Activated CD4-positive, alpha-beta T cell treated with anti-CD3 and anti-CD28 coated beads for 1 hour (primary cell): ENCODE results near the gene VRK3.
"Not testable (repeated sequence)": the region's sequence is repeated elsewhere in the genome, so short reads cannot be mapped to it uniquely, and the experiment has no call there.

ENCODE experiments used
- DNase-seq: peaks from one replicate; pipeline ENCODE4 v3.0.0-alpha.2; 2020

The VRK3 gene, protein sequence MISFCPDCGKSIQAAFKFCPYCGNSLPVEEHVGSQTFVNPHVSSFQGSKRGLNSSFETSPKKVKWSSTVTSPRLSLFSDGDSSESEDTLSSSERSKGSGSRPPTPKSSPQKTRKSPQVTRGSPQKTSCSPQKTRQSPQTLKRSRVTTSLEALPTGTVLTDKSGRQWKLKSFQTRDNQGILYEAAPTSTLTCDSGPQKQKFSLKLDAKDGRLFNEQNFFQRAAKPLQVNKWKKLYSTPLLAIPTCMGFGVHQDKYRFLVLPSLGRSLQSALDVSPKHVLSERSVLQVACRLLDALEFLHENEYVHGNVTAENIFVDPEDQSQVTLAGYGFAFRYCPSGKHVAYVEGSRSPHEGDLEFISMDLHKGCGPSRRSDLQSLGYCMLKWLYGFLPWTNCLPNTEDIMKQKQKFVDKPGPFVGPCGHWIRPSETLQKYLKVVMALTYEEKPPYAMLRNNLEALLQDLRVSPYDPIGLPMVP

DNA sequence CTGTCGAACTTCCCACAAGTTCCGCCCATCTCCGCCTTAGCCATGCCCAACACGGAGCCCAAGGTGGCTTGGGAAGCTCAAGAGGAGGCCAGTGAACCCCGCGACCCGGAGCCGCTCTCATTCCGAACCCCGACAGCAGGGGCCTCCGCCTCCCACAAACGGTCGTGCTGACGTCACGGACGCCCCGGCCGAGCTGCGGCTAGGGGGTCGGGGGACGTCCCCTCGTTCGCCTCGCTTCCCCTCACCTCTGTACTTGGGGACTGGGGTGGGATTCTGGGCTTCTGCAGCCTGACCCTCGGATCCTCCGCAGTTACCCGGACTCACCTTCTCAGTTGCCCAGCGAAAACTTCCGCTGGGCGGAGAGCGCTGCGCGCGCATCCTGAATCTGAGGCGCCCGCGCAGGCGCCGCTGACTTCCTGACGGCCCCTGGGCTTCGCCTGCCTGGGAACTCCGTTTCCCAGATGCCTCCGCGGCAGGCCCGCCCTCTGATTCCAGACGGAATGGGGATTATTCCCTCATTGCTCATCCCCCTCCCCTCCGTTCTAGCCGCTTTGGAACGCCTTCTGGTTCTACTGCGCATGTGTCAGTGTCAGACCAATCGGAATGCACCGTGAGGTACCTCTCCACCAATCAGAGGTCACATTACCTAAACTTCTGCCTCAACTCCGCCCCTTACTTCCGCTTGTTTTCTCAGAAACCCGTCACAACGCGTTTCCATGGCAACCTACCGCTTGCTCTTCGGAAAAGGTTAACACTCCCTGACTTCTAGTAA, at the start of gene VRK3:
TSS of gene VRK3 (minus strand) at position 351 of the 772 bp plus-strand sequence. CDS start 9,210 bp downstream, outside the sequence.
- DNase-seq = peak; percentile 98

DNA sequence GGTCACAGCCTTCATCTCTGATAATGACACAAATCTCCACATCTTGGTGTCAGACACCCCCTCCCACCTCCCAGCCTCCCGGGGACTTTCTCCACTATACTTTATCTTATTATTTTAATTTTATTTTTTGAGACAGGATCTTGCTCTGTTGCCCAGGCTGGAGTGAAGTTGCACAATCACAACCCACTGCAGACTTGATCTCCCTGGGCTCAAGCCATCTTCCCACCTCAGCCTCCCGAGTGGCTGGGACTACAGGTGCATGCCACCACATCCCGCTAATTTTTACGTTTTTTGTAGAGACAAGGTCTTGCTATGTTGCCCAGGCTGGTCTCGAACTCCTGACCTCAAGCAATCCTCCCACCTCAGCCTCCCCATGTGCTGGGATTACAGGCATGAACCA, 43.2 kb upstream of the VRK3 start:
- not testable (repeated sequence) for DNase-seq

DNA sequence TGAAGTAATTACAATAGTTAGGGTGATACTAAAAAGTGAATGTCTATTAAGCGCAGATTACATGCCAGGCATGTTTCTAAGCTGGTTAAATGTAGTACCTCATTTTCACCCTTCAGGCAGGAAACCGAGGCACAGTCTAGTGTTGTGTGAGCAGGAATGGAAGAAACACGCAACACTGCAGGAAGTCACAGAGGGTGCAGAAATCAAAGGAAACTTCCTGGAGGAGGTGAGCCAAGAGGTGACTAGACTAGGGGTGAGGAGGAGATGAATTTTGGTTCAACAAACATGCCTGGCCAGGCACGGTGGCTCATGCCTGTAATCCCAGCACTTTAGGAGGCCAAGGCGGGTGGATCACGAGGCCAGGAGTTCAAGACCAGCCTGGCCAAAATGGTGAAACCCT, 42.4 kb upstream of the VRK3 start:
- no peak for DNase-seq

DNA sequence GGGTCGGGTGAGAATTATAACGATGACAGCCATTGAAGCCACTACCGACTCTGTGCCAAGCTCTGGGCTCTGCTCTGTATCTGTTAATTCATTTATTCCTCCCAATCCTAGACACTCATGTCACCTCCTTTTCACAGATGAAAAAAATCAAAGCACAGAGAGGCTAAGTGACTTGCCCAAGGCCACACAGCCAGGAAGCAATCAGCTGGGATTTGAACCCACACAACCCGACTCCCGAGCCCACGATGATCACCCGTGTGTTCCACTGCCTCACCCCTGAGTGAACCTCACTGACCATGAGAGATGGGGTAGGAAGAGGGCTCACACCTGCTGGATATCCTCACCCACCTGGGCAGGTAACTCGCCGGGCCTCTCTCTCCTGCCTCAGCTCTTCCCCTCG, 40.8 kb upstream of the VRK3 start:
- DNase-seq = no peak

DNA sequence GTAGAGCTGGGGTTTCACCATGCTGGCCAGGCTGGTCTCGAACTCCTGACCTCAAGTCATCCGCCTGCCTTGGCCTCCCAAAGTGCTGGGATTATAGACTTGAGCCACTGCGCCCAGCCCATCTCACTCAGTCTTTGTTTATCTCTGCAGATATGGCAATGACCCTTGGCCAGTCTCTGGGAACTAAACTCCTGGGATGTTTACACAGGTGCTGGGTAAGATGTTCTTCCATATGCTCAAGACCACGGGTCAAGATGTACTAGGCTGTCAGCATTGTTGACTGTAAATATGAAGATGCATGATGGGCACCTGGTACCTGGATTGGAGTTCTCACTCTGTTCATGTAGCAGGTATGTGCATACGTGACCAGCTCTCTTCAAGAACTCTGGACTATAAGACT, 36.5 kb upstream of the VRK3 start:
- no peak for DNase-seq

DNA sequence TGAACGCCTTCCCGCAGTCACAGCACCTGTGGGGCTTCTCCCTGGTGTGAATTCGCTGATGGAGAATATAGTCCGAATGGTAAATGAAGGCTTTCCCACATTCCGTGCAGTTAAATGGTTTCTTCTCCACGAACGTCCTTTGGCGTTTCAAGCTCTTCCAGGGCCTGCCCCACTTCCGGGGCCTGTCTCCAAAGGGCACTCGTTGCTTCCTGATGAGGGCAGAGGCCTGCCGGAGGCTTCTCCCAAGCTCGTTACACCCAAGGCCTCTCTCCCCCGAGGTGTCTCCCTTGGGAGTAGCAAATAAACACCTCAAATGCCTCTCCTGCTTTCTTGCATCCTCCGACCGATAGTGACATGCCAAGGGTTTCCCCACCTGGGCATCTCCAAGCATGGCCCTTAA, 34.9 kb upstream of the VRK3 start:
- no peak for DNase-seq

DNA sequence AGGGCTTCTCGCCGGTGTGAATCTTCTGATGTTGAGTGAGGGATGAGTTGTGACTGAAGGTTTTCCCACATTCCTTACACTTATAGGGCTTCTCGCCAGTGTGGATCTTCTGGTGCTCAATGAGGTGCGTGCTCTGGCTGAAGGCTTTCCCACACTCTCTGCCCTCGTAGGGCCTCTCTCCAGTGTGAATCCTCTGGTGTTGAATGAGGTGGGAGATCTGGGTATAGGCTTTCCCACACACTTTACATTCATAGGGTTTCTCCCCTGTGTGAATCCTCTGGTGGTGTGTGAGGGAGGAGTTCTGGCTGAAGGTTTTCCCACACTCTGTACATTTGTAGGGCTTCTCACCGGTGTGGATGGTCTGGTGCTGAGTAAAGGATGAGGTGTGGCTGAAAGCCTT, 33.9 kb upstream of the VRK3 start:
- DNase-seq = no peak

DNA sequence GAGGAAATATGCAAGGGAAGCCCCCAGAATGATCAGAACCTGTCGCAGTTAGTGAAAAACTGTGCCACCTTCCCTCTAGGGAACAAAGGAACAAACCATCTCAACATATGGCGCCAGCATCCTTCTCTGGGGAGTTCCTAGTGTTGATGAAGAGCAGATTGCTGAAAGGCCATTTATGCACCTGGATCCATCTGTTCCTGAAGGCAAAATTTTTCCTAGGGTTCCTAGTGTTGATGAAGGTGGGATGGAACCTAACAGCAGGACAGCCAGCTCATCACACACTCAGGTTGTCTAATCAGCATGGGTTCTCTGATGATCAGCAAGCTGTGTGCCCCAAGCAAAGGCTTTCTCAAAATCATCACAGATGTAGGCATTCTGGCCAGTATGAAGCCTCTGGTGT, 33.3 kb upstream of the VRK3 start:
- no peak for DNase-seq

DNA sequence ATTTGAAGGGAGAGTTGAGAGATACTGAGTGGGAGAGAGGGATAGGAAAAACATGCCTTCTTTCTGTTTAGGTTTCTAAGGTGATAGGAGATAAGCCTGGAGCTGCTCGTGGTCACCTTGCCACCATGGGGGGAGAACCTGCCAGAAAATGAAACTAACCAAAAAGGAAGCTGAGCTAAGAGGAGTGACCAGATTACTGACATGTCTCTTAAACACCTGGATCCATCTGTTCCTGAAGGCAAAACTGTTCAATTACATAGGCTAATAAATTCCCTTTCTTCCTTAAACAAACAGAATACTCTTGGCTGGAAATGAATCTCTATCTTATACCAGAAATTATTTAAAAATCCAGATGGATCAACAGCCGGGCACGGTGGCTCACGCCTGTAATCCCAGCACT, 27.9 kb upstream of the VRK3 start:
- DNase-seq = no peak

DNA sequence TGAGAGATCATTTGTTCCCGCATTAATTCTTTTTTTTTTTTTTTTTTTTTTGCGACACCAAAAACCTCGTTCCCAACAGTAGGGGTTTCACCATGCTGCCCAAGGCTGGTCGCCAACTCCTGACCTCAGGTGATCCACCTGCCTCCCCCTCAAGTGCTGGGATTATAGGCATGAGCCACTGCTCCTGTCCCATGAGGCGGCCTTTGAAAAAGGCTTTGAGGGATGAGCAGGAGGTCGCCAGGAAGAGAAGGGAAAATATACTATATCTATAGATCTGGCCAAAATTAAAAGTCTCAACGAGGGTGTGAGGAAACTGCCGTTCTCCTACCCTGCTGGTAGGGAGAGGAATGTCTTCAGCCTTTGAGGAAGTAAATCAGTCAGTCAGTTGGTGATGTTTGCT, 26.8 kb upstream of the VRK3 start:
- DNase-seq = no peak

DNA sequence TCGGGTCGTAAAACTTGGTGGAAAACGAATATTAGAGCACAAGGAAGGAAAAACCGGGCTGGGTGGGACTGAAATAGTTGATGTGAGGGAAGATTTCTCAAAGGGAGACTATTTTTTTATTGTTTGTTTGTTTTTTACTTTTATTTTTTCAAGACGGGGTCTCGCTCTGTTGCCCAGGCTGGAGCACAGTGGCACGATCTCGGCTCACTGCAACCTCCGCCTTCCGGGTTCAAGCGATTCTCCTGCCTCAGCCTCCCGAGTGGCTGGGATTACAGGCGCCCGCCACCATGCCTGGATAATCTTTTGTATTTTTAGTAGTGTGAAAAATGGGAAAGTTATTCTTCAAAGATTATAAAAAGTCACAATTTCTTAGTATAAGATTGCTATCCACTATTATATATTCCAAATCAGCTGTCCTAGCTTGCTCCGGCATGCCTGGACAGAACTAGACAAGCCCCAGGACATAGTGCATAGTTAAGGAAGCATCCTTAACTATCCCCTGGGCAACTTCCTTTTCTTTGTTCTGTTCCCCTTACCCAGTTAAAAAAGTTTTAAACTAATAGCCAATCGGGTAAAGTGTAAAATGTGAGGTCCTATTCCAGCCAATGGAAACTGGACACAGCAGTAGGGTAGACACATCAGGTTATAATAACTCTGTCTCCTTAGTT, 26.2 kb upstream of the VRK3 start:
- not testable (repeated sequence) for DNase-seq

DNA sequence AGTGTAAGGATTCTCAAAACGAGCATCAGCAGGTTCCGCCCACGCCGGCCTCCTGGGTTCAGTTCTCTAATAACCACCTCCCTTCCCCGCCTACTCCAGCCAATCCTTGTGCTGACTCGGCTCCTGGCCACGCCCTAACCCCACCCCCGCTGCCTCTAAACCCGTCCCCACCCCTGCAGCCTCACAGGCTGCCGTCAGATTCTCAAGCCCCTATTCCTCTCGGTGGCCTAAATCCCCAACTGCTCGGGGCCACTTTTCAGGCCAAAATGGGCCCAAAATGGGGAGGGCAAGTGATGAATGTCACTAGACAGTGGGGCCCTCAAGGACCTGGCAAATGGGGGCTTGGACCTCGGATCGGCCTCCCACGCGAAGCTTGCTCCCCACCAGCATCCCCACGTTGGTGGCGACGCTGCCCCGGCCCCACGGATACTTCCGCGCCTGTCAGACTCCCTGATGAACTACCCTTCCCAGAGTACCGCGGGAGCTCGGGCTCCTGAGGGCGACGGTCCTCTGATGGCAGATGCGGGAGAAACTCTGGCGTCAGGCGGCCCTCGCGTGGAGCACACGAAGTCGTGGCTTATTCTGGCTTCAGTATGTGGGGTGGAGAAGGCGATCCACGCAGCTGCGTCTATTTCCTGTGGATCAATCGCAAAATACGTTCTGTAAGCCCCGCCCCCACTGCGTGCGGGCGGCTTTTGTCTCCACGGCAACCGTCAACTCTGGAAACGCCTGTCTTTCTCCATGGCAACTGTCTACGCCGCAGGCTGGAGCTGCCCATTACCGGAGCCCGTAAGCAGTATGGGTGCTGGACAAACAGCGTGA, 25.4 kb upstream of the VRK3 start:
- DNase-seq = peak; percentile 72

DNA sequence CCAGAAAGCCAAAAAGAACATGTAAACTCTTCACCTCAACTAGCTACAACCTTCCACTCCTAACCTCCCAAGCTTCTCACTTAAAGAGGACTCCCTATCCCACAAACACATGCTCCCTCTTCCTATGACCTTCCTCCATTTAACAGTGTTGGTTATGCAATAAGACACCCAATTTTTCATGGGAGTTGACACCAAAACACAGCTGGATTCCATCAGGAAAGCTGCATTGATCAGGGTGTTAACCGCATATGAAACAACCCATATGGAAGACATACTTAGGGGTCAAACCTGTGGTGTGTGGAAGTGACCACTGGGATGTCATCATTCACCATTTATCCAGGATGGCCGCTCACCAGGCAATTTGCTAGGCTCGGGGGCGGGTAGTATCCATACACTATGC, 22.5 kb upstream of the VRK3 start:
- no peak for DNase-seq

DNA sequence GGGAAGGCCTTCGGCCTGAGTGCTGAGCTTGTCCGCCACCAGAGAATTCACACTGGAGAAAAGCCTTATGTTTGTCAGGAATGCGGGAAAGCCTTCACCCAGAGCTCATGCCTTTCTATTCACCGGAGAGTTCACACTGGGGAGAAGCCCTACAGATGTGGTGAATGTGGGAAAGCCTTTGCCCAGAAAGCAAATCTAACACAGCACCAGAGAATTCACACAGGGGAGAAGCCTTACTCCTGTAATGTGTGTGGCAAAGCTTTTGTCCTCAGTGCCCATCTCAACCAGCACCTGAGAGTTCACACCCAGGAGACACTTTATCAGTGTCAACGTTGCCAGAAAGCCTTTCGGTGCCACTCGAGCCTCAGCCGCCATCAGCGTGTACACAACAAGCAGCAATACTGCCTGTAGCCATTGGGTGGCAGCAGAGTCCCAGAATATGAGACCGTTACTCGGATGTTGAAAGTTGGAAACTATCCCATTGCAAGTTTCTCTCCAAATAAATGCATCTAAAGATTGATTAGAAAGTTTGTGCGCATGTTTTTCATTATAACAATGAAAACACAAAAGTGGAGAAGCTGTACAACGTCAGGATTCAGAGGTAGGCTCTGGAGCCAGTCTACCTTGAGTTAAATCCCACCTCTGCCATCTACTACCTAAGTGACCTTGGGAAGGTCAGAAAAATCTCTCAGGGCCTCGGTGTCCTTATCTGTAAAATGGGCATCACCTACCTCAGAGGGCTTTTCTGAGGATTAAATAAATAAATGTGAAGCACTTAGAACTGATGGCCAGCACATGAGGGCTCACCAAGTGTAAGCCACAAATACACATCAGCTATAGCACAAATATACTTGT, 21.7 kb upstream of the VRK3 start:
- peak; percentile 34 for DNase-seq

DNA sequence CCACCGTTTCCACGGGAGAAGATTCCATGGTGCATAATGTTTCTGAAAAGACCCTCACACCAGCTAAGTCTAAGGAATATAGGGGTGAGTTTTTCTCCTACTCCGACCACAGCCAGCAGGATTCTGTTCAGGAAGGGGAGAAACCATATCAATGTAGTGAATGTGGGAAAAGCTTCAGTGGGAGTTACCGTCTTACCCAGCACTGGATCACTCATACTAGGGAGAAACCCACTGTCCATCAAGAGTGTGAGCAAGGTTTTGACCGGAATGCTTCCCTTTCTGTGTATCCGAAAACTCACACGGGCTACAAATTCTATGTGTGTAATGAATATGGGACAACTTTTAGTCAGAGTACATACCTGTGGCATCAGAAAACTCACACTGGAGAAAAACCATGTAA, 19.8 kb upstream of the VRK3 start:
- no peak for DNase-seq

DNA sequence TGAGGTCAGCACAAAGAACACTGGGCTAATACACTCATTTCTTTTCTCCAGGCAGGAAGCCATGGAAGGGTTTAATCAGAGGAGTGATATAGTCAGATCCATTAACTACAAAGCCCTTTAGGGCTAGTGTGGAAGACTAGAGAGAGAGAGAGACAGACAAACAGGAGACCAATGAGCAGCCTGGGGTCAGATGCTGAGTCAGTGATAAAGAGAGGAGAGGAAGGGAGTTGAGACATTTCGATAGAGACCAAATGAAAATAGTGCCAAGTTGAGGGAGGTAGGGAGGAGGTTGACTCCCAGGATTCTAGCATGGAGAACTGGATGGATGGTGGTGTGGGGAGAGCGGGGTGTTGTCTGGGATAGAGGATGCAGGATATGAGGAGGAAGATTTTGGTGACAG, 18.8 kb upstream of the VRK3 start:
- no peak for DNase-seq

DNA sequence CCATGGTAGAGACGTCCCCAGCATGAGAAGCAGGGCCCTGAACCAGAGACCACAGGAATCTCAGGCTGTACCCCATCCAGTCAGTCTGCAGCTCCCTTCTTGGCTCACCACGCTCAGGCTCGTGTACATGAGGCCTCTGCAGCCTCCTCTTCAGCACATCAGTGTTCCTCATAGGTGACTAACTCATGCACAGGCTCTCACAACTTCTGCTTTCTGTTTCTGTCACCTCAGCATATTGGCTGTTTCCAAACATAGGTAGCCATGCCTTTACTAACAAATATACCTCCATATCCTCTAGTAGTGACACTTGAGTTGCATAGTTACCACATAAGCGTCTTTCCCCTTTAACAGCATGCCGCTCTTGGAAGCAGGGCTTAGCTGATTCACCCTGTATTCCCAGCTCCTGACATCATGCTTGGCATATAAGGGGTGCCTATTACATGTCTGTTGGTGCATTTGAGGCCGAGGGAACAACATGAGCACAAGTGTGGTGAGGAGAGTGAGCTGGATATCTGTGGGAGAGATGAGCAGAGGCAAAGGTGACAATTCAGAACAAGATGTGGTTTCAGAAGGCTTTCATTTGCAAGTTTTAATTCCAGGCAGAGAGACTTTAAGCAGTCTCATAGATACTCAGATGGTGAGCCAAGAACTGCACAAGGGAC, 17.3 kb upstream of the VRK3 start:
- no peak for DNase-seq

DNA sequence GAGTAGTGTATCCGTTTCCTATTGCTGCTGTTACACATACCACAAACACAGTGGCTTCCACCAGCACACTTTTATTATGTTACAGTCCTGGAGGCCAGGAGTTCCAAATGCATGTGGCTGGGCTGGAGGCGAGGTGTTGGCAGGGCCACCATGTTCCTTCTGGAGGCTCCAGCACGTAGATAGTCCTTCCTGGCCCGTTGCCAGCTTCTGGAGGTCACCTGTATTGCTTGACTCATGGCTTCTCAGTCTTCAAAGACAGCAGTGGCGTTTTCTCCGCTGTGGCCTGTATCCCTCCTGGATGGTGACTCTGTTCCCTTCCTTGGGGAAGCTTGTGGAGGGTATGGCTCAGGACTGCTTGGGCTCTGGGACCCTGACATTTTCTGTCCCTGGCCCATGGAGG, 15.8 kb upstream of the VRK3 start:
- DNase-seq = no peak

DNA sequence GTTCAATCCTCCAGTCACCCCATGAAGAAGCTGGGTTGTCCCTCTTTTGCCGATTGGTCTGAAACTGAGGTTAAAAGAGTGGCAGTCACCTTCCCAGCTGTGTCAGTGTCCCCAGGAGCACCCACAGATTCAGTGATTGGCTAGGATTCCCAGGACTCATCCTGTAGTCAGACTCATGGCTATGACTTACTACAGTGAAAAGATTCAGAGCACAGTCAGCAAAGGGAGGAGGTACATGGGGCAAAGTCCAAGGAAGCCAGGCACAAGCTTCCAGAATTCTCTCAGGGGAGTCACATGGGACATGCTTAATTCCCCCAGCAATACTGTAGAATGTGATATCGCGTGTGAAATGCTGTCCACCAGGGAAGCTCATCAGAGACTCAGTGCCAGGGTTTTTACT, 14.8 kb upstream of the VRK3 start:
- no peak for DNase-seq

DNA sequence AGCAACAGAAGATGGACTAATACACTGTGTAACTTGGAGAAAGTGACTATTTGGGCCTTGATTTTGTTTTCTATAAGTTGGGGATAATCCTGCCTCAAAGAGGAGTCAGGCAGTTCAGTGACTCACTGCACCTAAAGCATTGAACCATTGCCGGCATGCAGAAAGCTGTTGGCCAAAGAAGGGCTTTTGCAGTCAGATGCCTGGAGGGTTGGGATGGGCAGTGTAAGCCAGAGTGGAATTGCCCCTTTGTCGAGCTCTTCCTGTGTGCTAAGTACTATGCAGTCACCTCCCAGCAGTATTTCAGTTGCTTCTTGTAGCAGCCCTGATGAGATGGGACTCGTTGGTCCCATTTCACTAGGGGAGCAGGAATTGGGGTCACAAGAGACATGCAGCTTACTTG, 11.7 kb upstream of the VRK3 start:
- no peak for DNase-seq

DNA sequence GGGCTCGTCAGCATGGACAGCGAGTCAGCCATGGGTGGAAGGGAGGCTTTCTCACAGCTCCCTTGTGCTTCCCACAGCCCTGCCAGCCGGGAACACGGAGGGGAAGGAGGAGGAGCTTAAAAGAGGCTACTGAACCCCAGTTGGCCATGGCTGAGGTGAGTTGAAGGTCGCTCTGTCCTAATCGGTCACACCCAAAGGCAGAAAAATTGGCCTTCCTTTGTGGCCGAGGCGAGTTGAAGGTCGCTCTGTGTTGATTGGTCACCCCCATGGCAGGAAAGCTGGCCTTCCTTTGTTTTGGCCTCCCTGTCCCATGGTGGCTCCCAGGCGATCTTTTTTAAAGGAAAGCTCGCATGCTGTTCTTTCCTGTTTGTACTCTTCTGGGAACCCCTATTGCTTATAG, 5.8 kb upstream of the VRK3 start:
- no peak for DNase-seq
